ENCODE data around the gene IDUA.

The IDUA gene

DNA sequence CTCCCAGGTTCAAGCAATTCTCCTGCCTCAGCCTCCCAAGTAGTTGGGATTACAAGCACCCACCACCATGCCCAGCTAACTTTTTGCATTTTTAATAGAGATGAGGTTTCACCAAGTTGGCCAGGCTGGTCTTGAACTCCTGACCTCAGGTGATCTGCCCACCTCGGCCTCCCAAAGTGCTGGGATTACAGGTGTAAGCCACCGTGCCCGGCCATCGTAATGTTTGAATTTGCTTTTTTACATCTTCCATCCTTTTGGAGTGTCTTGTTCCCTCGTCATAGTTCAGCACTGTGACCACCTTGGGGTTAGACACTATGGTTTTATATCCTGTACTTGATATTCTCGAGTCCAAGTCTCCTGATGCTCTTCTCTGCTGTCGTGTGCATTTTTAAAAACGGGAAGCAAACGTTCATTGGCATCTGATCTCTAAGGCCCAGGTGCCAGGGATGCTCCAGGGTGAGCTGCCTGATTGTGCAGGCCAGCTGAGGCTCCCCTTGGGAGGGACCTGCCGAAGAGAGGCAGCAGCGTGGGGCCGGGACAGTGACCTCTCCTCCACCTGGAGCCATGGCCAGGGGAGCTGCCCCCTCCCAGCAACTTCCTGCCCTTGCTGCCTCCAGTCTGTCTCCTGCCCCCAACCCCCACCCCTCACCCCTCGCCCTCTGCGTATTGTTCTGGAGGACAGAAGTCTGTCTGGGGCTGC is 30.2 kb upstream of the IDUA start:
- no peak for DNase-seq

- no peak for DNase-seq
Measured at GRCh38 chr4:957231-957580, 29.6 kb upstream of the IDUA start.

DNA sequence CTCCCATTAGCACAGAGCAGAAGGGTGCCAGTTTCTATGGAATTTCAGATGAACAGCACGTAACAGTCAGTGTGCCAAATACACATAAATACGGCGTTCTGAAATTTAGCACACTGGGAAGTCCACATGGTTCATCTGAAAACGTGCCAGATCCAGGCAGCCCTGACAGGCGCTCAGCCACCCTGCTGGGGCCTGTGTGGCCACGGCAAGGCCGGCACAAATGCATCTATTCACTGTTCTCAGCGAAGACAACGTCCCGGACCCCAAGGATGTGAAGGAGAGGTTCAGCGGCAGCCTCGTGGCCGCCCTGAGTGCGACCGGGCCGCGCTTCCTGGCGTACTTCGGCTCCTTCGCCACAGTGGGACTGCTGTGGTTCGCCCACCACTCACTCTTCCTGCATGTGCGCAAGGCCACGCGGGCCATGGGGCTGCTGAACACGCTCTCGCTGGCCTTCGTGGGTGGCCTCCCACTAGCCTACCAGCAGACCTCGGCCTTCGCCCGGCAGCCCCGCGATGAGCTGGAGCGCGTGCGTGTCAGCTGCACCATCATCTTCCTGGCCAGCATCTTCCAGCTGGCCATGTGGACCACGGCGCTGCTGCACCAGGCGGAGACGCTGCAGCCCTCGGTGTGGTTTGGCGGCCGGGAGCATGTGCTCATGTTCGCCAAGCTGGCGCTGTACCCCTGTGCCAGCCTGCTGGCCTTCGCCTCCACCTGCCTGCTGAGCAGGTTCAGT is 29.1 kb upstream of the IDUA start:
- DNase-seq = no peak

DNA sequence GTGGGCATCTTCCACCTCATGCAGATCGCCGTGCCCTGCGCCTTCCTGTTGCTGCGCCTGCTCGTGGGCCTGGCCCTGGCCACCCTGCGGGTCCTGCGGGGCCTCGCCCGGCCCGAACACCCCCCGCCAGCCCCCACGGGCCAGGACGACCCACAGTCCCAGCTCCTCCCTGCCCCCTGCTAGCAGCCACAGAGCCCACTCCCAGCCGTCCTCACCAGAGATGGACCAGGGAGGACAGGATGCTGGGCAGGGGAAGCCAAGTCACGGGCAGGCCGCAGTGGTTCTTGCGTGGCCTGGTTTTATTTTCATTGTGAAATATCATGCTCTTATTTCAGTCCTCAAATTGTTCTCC is 28.6 kb upstream of the IDUA start:
- no peak for DNase-seq

DNA sequence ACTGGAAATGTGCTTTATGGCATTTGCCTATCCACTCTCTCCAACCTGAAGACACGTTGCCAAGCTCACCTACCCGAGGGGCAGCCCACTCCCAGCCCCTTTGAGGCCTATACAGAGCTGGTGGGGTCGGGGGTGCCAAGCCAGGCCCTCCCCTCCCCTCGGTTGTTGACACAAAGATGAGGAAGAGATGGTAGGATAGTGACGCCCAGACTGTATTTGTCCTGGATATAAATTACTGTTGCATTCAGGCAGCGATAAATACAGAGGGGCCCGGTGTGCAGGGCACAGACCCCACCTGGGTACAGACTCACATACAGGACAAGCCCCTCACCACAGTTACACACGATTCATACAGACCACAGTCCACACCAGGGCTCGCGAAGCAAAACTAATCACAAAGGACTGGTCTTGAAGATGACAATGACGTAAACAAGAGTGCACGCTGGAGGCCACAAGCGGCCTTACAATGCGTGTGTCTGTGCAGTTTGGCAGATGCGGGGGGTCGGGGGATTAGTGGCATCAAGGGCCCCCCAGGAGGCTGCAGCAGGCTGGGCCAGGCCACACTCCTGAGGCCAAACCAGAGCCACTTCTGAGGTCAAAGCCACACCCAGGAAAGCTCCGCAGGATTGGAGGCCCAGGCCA is 28.0 kb upstream of the IDUA start:
- DNase-seq = no peak

DNA sequence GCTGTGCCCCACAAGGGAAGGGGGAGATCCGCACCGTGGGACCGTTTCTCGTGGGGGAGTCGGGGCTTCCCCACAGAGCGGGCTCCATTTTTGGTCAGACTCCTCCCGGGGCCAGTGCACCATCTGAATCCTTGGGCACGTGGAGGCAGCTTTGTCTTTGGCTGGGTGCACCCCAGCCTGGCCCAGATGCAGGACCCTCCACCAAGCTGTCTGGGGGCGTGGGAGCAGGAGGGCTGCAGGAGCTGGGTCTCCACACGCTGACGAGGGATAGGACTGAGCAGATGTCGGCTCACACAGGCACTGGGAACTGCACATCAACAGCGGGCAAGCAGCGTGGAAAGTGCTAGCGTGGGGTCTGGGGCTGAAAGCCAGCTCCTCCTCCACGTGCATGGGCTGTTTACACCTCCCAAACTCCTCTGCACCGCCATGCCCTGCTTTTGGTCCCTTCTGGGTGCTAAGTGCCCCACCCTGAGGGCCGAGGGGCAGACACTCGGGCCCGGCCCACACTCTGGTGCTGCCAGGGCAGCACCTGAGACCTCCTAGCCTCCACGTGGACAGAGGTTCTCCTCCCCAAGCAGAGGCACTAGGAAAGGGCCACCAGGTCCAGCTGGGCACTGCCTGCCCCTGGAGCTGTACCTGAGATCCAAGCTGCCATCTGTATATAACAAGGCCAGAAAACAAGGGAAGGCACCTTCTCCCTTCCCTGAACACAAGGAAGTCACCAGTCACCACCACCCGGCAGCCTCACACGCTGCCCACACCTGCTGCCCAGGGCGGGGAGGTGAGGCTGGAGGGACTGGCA is 27.3 kb upstream of the IDUA start:
- no peak for DNase-seq

DNA sequence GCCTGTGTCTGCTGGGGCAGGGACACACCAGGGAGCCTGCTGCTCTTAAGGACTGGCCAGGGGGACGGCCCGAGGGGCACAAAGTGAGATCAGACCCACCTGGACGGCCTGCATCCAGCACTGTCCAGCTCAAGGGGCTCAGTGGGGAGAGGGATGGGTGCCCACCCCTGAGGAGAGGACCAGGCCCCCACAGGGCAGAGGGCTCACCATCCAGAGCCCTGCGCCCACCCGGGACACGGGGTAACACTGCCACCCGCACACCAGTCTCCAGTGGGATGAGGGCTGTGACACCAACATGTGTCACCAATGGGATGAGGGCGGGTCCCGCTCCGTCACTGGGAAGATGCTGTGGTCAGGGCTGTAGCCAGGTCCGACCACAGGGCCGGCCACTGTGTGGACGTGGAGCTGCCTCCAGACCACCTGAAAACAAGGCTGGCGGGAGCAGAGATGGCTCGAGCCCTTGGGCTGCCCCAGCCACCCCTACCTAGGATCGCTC is 26.7 kb upstream of the IDUA start:
- DNase-seq = no peak

DNA sequence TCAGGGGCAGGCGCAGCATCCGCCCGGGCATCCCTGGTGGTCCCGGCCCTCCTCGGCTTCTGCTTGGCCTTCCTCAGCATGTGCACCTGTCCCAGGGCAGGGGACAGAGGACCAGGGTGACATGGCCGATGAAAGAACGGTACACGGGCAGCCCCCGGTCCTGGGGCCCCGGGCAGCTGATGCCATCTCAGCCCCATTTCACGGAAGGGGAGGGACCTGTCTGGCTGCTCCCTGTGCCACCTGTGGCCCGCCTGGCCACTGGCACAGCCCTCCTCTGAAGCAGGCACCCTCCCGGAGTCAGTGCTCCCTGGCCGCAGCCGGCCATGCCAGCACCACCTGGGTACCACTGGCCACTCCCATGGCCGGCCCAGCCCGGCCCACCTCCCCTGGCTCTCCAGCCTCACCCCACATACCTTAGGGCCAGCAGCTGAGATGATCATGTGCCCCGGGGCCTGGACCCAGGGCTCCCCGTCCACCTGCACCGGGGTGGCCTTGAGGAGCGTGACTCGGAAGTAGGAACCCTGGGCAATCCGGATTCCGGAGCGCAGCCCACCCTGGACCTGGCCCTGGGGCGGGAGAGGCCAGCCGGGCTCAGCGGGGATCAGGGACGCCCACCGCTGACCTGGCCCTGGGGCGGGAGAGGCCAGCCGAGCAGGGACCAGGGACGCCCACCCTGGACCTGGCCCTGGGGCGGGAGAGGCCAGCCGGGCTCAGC is 26.1 kb upstream of the IDUA start:
- DNase-seq = no peak

DNA sequence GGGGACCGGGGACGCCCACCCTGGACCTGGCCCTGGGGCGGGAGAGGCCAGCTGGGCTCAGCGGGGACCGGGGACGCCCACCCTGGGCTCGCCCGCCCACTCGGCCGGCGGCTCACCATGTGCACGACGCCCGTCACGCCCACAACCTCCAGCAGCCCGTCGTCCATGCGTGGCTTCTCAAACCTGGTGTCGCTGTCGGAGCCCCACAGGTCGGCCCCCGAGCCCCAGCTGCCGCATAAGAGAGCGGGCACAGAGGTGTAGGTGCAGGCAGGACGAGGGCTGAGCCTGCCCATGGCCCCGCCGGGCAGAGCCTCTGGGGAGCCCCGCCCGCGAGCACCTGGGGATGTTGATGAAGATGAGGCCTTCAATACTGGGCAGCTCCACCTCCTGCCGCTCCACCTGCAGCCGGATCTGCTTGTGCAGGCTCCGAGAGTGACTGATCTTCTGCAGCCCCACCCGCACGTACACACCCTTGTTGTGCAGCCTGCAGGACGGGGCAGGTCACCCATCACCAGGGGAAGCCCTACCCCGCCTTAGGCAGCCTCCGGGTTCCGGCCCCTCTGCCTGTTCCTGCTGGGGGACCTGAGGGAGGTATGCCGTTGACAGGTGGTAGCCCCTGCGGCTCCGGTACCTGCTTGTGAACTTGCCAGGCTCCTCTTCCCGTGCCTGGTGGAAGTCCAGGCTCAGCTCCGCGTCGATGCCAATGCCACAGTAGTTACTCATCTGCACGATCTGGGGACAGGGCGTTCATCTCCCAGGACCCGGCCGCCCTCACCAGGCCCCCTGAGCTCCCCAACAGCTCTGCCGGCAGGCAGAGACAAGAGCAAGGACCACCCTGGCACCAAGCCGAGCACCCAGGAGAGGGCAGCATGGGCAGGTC is 25.3 kb upstream of the IDUA start:
- no peak for DNase-seq

- peak; percentile 71 for DNase-seq
Measured at GRCh38 chr4:962231-963208, 24.3 kb upstream of the IDUA start.

GRCh38 chr4:963276-964225 is 23.3 kb upstream of the IDUA start:
- no peak for DNase-seq

DNA sequence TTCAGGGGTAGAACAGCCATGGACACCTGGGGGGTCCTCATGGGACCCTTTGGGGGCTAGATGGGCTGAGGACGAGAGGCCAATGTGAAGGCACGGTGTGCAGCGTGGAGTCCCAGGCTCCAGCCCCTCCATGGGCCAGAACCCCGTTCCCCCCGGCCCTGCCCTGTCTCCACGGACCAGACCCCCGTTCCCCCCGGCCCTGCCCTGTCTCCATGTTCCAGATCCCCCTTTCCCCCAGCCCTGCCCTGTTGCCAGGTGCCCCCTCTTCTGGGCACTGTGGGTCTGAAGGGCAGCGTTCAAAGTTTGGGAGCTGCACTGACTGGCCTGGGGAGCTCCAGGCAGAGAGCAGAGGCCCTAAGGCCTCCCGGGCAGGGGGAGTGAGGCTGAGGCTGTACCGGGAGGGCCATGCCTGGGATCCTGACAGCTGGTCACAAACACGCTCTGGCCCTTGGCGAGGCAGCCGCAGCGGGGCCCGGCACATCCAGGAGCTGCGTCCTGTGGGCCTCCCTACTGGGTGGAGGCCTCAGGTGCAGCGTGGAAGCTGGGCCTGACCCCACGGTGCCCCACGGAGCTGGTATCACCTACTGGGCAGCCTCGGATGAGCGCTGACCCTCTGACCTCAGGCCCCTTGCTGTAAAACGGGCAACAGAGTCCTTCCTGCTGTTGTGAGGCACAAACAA is 22.4 kb upstream of the IDUA start:
- DNase-seq = no peak

GRCh38 chr4:965048-965765 is 21.6 kb upstream of the IDUA start:
- no peak for DNase-seq

DNA sequence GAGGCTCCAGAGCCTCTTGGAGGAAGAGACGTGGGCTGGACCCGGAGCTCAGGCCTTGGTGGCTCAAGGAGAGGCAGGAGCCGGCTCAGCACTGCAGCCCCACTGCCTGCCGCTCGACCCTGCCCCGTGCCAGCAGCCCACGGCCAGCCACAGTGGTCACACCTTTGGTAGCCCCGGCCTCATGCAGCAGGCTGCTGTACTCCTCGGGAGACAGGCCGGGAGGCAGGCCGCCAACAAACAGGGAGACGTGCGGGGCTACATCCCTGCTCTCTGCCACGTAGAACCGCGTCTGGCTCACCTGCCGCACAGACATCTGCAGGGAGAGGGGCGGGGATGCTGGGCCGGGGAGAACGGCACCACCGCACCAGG is 21.1 kb upstream of the IDUA start:
- DNase-seq = no peak

DNA sequence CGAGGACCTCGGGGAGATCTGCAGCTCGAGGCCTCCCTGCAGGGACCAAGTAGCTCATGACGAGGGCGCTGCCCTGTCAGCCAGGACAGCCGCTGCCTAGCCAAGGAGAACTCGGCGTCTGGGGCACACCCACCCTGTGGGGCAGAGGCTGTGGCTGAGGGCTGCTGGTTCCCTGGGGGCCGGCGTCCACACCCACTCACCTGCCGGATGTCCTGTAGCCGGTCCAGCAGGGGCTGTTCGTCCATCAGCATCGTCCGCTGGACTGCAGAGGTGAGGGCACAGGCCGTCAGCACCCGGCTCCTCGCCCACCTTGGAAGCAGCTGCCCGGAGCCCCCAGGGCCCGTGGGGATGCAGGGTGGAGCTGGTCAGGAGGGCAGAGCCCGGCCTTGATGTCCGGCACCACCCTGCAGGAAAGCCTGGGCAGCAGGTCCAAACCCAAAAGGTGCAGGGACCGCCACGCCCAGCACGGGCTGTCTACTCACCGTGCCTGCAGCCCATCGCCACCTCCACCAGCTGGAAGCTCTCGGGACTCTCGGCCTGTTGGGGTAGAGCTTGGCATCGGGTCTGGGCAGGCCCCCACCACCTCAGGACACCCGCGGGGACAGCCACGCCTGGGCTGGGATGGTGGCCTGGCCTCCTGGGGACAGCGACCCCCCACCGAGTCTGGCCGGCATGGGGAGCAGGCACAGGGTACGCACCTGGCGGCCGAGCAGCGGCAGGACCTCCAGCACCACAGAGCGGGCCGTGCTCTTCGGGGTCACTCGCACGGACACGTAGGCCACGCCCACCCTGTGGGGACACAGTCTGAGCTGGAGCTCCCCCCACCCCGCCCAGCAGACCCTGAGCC is 20.4 kb upstream of the IDUA start:
- no peak for DNase-seq

DNA sequence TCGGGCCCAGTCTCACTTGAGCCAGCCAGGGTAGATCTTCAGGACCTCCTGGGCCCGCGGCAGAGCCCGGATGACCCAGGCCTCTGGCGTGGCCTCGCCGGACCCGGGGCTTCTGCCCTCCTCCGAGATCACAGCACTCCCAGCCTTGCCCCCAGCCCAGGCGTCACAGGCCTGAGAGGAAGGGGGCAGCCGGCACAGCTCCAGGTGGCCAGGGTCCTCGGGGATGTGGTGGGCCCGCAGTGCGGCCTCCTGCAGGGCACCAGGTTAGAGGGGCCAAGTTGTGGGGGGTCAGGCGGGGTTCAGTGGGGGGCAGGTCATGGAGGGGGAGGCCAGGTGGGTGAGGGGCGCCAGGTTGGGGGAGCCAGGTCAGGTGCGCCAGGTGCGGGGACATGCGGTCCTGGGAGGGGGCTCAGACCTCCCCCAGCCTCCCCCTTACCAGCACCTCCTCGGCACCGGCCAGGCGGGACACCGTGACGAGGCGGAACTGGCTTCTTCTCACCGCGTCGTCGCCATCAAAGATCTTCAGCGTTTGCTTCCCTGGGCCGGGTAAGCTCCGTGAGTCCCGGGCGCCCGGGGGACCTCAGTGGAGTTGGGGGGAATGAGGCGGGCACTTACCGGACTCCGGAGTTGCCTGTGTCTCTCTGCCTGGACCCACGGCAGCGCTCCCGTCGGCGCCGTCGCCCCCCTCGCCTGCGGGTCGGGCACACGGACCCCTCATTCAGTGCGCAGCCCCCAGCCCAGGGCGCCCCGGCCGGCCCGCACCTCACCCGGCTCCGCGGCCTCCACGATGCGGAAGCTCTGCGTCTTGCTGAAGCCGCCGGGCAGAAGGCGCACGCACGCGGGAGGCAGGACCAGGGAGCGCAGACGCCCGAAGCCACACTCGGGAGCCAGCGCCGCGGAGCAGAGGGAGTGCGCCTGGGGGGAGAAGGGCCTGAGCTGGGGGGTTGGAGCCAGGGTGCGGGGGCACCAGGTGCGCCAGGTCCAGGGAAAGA is 19.4 kb upstream of the IDUA start:
- no peak for DNase-seq

Data from NCI-H2081 treated with DMSO at 0.1 percent for 48 hours (cell line).